K562 (cell line): ENCODE results near the gene SLC25A26.

ENCODE experiments used
- ASH1L ChIP-seq: fragments of 450-650 bp; IDR thresholded peaks from 2 replicates; pipeline ENCODE4 v1.6.1; 2018; ENCODE audit warnings: borderline replicate concordance, mild to moderate bottlenecking, low read depth; ENCODE audit not compliant: partially characterized antibody
- CBX8 ChIP-seq: fragments of 200-600 bp; sonication (generic); IDR thresholded peaks from 2 replicates; pipeline ENCODE4 v1.6.1; 2012; ENCODE audit warnings: borderline replicate concordance, mixed run types, low read depth, mild to moderate bottlenecking, moderate library complexity, mixed read lengths, low read length, control low read depth, inconsistent platforms; ENCODE audit not compliant: poor library complexity, severe bottlenecking; ENCODE audit errors: extremely low read depth
- HMGXB4 ChIP-seq: sonication (generic); formaldehyde crosslinking; IDR thresholded peaks from 2 replicates; pipeline ENCODE4 v1.8.1; 2023; ENCODE audit warnings: mild to moderate bottlenecking, missing genetic modification reagents
- TF ChIP-seq, protein P1 (sequence below), 3 experiments: IDR thresholded peaks in 2 of 3; conservative IDR thresholded peaks in 1 of 3; 2 replicates each; pipeline ENCODE4 v1.5.1; 2011 to 2012; ENCODE audit warnings: low read length in 3 of 3, mild to moderate bottlenecking in 3 of 3, control low read depth in 2 of 3, improper control_type of control experiment in 1 of 3, inconsistent platforms in 1 of 3, low read depth in 1 of 3, mixed read lengths in 1 of 3, moderate library complexity in 1 of 3; ENCODE audit not compliant: insufficient read depth in 2 of 3

DNA sequence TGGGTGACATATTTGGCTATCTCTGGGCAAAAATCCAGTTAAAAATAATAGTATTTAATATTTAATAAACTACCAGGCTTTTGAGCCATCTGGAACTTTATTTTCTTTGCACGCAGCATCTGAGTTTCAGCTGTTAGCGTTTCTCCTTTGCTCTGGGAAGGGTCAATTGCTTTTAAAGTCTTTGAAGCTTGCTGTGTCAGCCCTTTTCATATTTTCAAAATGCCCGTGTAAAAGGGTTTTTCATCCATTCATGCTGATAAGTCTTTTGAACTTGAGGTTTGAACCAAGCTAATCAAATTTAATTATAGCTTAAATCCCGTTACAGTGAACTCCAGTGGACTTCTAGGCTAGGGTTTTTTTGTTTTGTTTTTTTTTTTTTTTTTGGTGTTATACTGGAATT lies 79.1 kb downstream of the SLC25A26 start:
- no peak for TF ChIP-seq CBX8
- TF ChIP-seq HMGXB4, result no peak
- TF ChIP-seq ASH1L, result no peak
- TF ChIP-seq, protein P1, sequence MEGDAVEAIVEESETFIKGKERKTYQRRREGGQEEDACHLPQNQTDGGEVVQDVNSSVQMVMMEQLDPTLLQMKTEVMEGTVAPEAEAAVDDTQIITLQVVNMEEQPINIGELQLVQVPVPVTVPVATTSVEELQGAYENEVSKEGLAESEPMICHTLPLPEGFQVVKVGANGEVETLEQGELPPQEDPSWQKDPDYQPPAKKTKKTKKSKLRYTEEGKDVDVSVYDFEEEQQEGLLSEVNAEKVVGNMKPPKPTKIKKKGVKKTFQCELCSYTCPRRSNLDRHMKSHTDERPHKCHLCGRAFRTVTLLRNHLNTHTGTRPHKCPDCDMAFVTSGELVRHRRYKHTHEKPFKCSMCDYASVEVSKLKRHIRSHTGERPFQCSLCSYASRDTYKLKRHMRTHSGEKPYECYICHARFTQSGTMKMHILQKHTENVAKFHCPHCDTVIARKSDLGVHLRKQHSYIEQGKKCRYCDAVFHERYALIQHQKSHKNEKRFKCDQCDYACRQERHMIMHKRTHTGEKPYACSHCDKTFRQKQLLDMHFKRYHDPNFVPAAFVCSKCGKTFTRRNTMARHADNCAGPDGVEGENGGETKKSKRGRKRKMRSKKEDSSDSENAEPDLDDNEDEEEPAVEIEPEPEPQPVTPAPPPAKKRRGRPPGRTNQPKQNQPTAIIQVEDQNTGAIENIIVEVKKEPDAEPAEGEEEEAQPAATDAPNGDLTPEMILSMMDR (IDR thresholded peaks at IDR 0.05 in 2 of 3, conservative IDR thresholded peaks at IDR 0.05 in 1 of 3; ENCODE audit: insufficient read depth in 2 of 3, low read depth in 1 of 3, low read length in 3 of 3), result no peak
